CD14-positive monocyte (primary cell): Measurements from ENCODE around the gene GSTM2. TPM values are rescaled to one million over a fixed set of nuclear protein-coding genes. Genes with fewer than 3 reads are reported as not detected.

Source experiments
- DNase-seq, 3 donors: peaks; one replicate each; pipeline ENCODE4 v3.0.0-alpha.2; 2011 to 2022
- H2AFZ ChIP-seq: 2 replicates; pipeline ENCODE4 v1.6.0; 2012; ENCODE audit warnings: mild to moderate bottlenecking, low read depth, low read length, inconsistent platforms; ENCODE audit not compliant: insufficient read depth, poor library complexity, severe bottlenecking
- H3K27ac ChIP-seq, 2 donors: 1 replicate in 1 of 2; 2 replicates in 1 of 2; pipeline ENCODE4 v1.5.1; 2012 to 2013; ENCODE audit warnings: low read length in 2 of 2, control low read depth in 1 of 2, inconsistent platforms in 1 of 2, low read depth in 1 of 2, mild to moderate bottlenecking in 1 of 2
- H3K27me3 ChIP-seq, 2 donors: one replicate each; pipeline versions ENCODE4 v1.6.0 to v1.6.1; 2011 to 2013; ENCODE audit warnings: low read length in 2 of 2; ENCODE audit not compliant: control insufficient read depth in 2 of 2, insufficient read depth in 2 of 2
- H3K36me3 ChIP-seq, 2 donors: replicated peaks in 1 of 2; 1 replicate in 1 of 2; 2 replicates in 1 of 2; pipeline versions ENCODE4 v1.5.1 to v1.6.1; 2012 to 2013; ENCODE audit warnings: low read length in 2 of 2, control low read depth in 1 of 2, inconsistent platforms in 1 of 2, mild to moderate bottlenecking in 1 of 2; ENCODE audit not compliant: insufficient read depth in 2 of 2, control insufficient read depth in 1 of 2
- H3K4me1 ChIP-seq, 2 donors: 1 replicate in 1 of 2; 2 replicates in 1 of 2; pipeline versions ENCODE4 v1.5.1 to v1.6.1; 2012 to 2013; ENCODE audit warnings: low read length in 2 of 2, control low read depth in 1 of 2, inconsistent platforms in 1 of 2, mild to moderate bottlenecking in 1 of 2, moderate library complexity in 1 of 2; ENCODE audit not compliant: insufficient read depth in 2 of 2, control insufficient read depth in 1 of 2
- H3K4me2 ChIP-seq: replicated peaks from 2 replicates; pipeline ENCODE3; 2012; ENCODE audit warnings: low read length, moderate library complexity, mild to moderate bottlenecking; ENCODE audit not compliant: poor library complexity, severe bottlenecking; ENCODE audit errors: extremely low read depth
- H3K4me3 ChIP-seq, 3 experiments: fragments of 200-600 bp in 1 of 3; sonication (generic) in 1 of 3; replicated peaks in 1 of 3; 1 replicate in 2 of 3; 2 replicates in 1 of 3; pipeline ENCODE4 v1.5.1; 2011 to 2013; ENCODE audit warnings: low read length in 3 of 3, mild to moderate bottlenecking in 3 of 3, control low read depth in 2 of 3, low read depth in 2 of 3, inconsistent platforms in 1 of 3, moderate library complexity in 1 of 3
- H3K79me2 ChIP-seq: 2 replicates; pipeline ENCODE4 v1.6.0; 2012; ENCODE audit warnings: mild to moderate bottlenecking, control low read depth, inconsistent platforms, low read length, moderate library complexity; ENCODE audit not compliant: insufficient read depth
- H3K9ac ChIP-seq: 2 replicates; pipeline ENCODE4 v1.6.0; 2017; ENCODE audit warnings: low read length, mild to moderate bottlenecking; ENCODE audit not compliant: insufficient read depth, poor library complexity, severe bottlenecking
- H3K9me3 ChIP-seq, 2 donors: replicated peaks in 1 of 2; 1 replicate in 1 of 2; 2 replicates in 1 of 2; pipeline versions ENCODE4 v1.5.1 to v1.6.1; 2012 to 2013; ENCODE audit warnings: low read length in 2 of 2, control low read depth in 1 of 2; ENCODE audit not compliant: control insufficient read depth in 1 of 2, insufficient read depth in 1 of 2
- H4K20me1 ChIP-seq: 2 replicates; pipeline ENCODE4 v1.6.0; 2012; ENCODE audit warnings: mild to moderate bottlenecking, low read length, control low read depth, moderate library complexity; ENCODE audit not compliant: insufficient read depth
- H3K27ac Mint-ChIP-seq, 7 donors: one replicate each; pipeline ENCODE4 v1.8.0; 2020; ENCODE audit warnings: mild to moderate bottlenecking in 7 of 7, mixed read lengths in 7 of 7, moderate library complexity in 6 of 7, inconsistent platforms in 2 of 7
- H3K27me3 Mint-ChIP-seq, 3 donors: one replicate each; pipeline ENCODE4 v1.8.0; 2021 to 2022; ENCODE audit warnings: low read depth in 3 of 3, mild to moderate bottlenecking in 3 of 3, mixed read lengths in 3 of 3, moderate library complexity in 3 of 3, inconsistent platforms in 1 of 3
- H3K36me3 Mint-ChIP-seq, 2 donors: one replicate each; pipeline ENCODE4 v1.8.0; 2020; ENCODE audit warnings: mixed read lengths in 2 of 2, inconsistent platforms in 1 of 2, mild to moderate bottlenecking in 1 of 2
- H3K4me1 Mint-ChIP-seq: one replicate; pipeline ENCODE4 v1.8.0; 2020; ENCODE audit warnings: mild to moderate bottlenecking, mixed read lengths
- H3K4me3 Mint-ChIP-seq, 2 donors: one replicate each; pipeline ENCODE4 v1.8.0; 2020; ENCODE audit warnings: mild to moderate bottlenecking in 2 of 2, mixed read lengths in 2 of 2, moderate library complexity in 1 of 2
- H3K9me3 Mint-ChIP-seq, 7 donors: one replicate each; pipeline ENCODE4 v1.8.0; 2020 to 2022; ENCODE audit warnings: mixed read lengths in 7 of 7, mild to moderate bottlenecking in 6 of 7, moderate library complexity in 6 of 7, inconsistent platforms in 2 of 7
- WGBS: methylation state at CpG from one replicate; pipeline ENCODE4 v1.1.5; 2013; ENCODE audit warnings: missing lambda C conversion rate; ENCODE audit not compliant: insufficient coverage; 5-methylcytosine and 5-hydroxymethylcytosine counted together
- intact Hi-C, 2 donors: fragments of 100-400 bp; cut with micrococcal nuclease; formaldehyde crosslinking; loops; one replicate each; pipeline versions ENCODE4 v1.15.0 to v1.15.1; 2023
- polyA plus RNA-seq, 3 donors: library from polyadenylated mRNA; depleted of rRNA in 1 of 3; unstranded in 2 of 3; stranded (reverse) in 1 of 3; fragments of 300-500 nt in 2 of 3; fragments of >200 nt in 1 of 3; fragmentation: Illumina TruSeq in 2 of 3; gene quantifications; 1 replicate in 2 of 3; 2 replicates in 1 of 3; pipeline ENCODE4 v1.2.3, GENCODE V29; 2012 to 2021
- TF ChIP-seq, protein P1 (sequence below): fragments of 200-600 bp; IDR thresholded peaks from one replicate; pipeline ENCODE4 v1.8.0; 2022; ENCODE audit warnings: antibody characterized with exemption, mild to moderate bottlenecking

The GSTM2 gene
- polyA plus RNA-seq, 3 donors, result 1.5 to 12.0 (median 6.3) TPM

DNA sequence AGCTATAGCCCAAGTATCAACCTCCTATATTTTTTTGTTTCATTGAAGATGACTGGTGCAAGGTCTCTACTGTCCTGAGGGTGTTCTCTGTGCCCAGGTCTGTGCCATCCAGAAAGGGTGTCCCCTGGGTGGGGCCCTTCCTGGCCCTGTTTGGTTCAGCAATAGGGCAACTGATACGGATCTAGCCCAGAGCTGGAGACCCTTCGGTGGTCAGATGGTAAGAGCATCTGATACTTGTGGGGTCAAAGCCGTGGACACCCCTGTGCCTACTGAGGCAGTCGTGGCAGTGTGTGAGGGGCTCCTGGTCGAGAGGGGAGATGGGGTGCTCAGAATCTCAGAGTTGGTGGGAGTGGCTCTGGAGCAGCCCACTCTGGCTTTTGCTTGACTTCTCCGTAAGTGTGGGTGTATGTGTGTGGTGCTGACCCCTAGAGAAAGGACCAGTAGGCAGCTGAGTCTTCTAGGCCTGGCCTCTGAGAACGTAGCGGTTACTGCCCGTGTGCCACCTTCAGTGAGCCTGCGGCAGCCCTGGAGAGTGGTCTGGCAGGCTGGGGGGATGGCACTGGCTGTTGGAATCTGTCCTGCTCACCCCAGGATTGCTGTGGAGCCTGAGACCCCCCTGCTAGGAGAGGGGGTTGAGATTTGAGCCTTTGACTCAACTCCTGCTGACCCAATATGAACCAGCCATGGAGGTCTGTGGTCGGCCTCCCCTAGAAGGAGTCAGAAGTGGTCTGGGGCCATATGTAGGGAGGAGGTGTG is 45.5 kb upstream of the GSTM2 start:
- no peak for DNase-seq
- Histone ChIP-seq H3K9me3 (no peaks in the 10 kb centered on the region), H3K79me2 (peaks cover 64% of the 10 kb centered on the region), H3K4me3 (peak overlapping the region; percentile 77 to 96 (median 96)), H3K4me2 (peak overlapping the region; percentile 97), H3K27ac (peak overlapping the region; percentile 30 to 99), H4K20me1 (peaks cover 65% of the 10 kb centered on the region), H3K36me3 (peaks cover 20 to 24% of the 10 kb centered on the region in 2 donors), H2AFZ (no peak overlapping the region), H3K27me3 (no peaks in the 10 kb centered on the region), H3K4me1 (peaks cover 55 to 62% of the 10 kb centered on the region in 2 donors), H3K9ac (peak overlapping the region; percentile 98)
- peaks cover 0 to 3% (median 2%) of the 10 kb centered on the region in 3 donors for H3K27me3 Mint-ChIP-seq
- 72% methylated on average over 10 of the region's 11 CpGs for WGBS
- H3K9me3 Mint-ChIP-seq, result peaks cover 0 to 2% (median 0%) of the 10 kb centered on the region in 7 donors
- H3K4me3 Mint-ChIP-seq, result peak overlapping the region; percentile 92 to 97
- intact Hi-C loops, result loop anchor here in 1 of 2 donors (5.0 kb wide), 1 partner anchor 75 kb away; the partner anchor contains the start of gene GNAI3
- H3K4me1 Mint-ChIP-seq, result peaks cover 56% of the 10 kb centered on the region
- peak overlapping the region; percentile 89 to 100 (median 99) for H3K27ac Mint-ChIP-seq
- peaks cover 27 to 44% of the 10 kb centered on the region in 2 donors for H3K36me3 Mint-ChIP-seq
- TF ChIP-seq, protein P1, sequence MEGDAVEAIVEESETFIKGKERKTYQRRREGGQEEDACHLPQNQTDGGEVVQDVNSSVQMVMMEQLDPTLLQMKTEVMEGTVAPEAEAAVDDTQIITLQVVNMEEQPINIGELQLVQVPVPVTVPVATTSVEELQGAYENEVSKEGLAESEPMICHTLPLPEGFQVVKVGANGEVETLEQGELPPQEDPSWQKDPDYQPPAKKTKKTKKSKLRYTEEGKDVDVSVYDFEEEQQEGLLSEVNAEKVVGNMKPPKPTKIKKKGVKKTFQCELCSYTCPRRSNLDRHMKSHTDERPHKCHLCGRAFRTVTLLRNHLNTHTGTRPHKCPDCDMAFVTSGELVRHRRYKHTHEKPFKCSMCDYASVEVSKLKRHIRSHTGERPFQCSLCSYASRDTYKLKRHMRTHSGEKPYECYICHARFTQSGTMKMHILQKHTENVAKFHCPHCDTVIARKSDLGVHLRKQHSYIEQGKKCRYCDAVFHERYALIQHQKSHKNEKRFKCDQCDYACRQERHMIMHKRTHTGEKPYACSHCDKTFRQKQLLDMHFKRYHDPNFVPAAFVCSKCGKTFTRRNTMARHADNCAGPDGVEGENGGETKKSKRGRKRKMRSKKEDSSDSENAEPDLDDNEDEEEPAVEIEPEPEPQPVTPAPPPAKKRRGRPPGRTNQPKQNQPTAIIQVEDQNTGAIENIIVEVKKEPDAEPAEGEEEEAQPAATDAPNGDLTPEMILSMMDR, result no peak

DNA sequence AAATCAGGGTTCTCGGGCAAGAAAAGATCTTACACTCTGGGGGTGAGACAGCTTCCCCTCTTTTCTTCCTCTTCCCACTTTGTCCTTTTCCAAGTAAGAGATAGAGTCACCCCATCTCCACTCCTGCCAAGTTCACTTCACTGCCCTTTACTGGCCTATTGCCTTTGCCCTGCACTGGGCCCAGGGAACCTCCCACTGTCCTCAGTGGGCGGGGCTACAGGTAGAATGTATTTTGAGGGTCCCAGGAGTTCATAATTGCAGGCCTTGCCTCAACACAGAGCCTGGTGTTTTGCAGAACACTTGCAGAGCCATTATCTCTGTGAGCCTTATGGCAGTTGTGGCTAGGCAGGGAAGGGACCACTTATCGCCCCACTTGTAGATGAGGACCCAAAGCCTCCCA is 45.0 kb upstream of the GSTM2 start:
- H3K79me2 ChIP-seq, result peaks cover 64% of the 10 kb centered on the region
- peak overlapping the region; percentile 92 to 97 for H3K4me3 Mint-ChIP-seq
- peak overlapping the region; percentile 77 to 96 (median 96) for H3K4me3 ChIP-seq
- H3K27me3 Mint-ChIP-seq, result peaks cover 0 to 3% (median 2%) of the 10 kb centered on the region in 3 donors
- WGBS, result no CpG with 5 or more reads among the region's 3 CpGs
- H3K4me1 ChIP-seq, result peaks cover 49 to 57% of the 10 kb centered on the region in 2 donors
- intact Hi-C loops, result loop anchor here in 1 of 2 donors (5.0 kb wide), 1 partner anchor 76 kb away; the partner anchor contains the start of gene GNAI3
- H3K27ac ChIP-seq, result peak overlapping the region; percentile 30 to 99
- H3K9me3 ChIP-seq, result no peaks in the 10 kb centered on the region
- H3K4me1 Mint-ChIP-seq, result peaks cover 51% of the 10 kb centered on the region
- H3K27me3 ChIP-seq, result no peaks in the 10 kb centered on the region
- H3K27ac Mint-ChIP-seq, result peak overlapping the region; percentile 89 to 100 (median 99)
- peak overlapping the region; percentile 97 for H3K4me2 ChIP-seq
- H3K36me3 ChIP-seq, result peaks cover 26 to 29% of the 10 kb centered on the region in 2 donors
- H3K9ac ChIP-seq, result peak overlapping the region; percentile 98
- no peak overlapping the region for H2AFZ ChIP-seq
- peaks cover 0 to 2% (median 0%) of the 10 kb centered on the region in 7 donors for H3K9me3 Mint-ChIP-seq
- peak in 2 of 3 donors; percentile 17 to 36 for DNase-seq
- H4K20me1 ChIP-seq, result peaks cover 71% of the 10 kb centered on the region
- H3K36me3 Mint-ChIP-seq, result peaks cover 33 to 50% of the 10 kb centered on the region in 2 donors
- TF ChIP-seq, protein P1, result no peak
